Loucy (cell line): ENCODE data around the gene C16orf74.

Source experiments
- CTCF ChIP-seq: fragments of 200-600 bp; sonication (generic); conservative IDR thresholded peaks from 2 replicates; pipeline ENCODE4 v1.5.1; 2014; ENCODE audit warnings: mild to moderate bottlenecking, antibody characterized with exemption, low read length
- EZH2phosphoT487 ChIP-seq: fragments of 200-600 bp; IDR thresholded peaks from 2 replicates; pipeline ENCODE4 v1.6.1; 2018; ENCODE audit warnings: antibody characterized with exemption, mild to moderate bottlenecking, moderate library complexity, borderline replicate concordance

GRCh38 chr16:85698935-85699558 is 51.8 kb downstream of the C16orf74 start:
- no peak for TF ChIP-seq CTCF
- TF ChIP-seq EZH2phosphoT487, result no peak
